ENCODE results near the gene ZBED3. TPM values are rescaled to one million over a fixed set of nuclear protein-coding genes. Genes with fewer than 3 reads are reported as not detected.

ZBED3 gene
- total RNA-seq, 1 experiment from 2014 or later, result 0.99 TPM

Other genes starting within 250 kb of the ZBED3 start
- gene S100Z, start 237.3 kb downstream of the ZBED3 start, total RNA-seq (2014; rRNA removed; shearing (Covaris generic)), result not detected in 2 replicates
- gene CRHBP, start 134.2 kb downstream of the ZBED3 start, total RNA-seq (2014; rRNA removed; shearing (Covaris generic)), result not detected in 2 replicates
- 19.2 and 24.2 TPM in 2 replicates for gene AGGF1, start 56.9 kb downstream of the ZBED3 start, total RNA-seq (2014; rRNA removed; shearing (Covaris generic))
- gene PDE8B, start 123.4 kb upstream of the ZBED3 start, total RNA-seq (2014; rRNA removed; shearing (Covaris generic)), result 0.07 and 0.39 TPM in 2 replicates